ENCODE results near the gene DHX16.

GRCh38 chr6:30656513-30656912 lies 16.3 kb downstream of the DHX16 start:
- TF ChIP-seq CTCF (IDR thresholded peaks at IDR 0.05): no peak
- no peak for TF ChIP-seq POLR2A (IDR thresholded peaks at IDR 0.05)

Data from uterus (tissue), 2 donors.